ENCODE measurements around the gene GARS1.

DNA sequence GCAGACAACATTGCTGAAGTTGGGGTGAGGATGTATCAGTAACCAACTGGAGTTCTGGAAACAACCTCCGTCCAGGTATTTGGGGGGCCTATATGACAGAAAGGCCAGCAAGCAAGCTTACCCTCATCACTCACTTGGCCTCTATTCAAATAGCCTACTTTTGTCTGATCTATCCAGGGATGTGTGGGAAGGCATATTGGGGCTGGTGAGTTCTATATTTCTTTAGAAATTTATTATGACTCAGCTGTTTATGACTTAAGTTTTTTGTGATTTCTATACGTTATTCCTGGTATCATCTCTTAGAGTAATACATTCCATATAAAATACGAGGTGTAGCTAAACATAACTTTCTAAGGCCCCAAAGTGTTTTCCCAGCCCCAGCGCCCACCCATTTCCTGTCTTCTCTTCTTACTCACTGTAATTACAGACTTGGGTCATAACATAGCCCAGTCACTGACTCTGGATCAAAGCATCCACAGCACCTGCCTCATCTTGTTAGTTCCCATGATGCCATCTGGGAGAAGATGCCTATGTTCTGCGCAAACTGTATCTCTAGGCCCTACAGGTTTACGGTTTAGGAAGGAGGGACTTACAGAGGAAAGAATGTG lies 18.1 kb downstream of the GARS1 start:
- TF ChIP-seq CTCF (IDR thresholded peaks at IDR 0.05) (no peak), POLR2A (IDR thresholded peaks at IDR 0.05) (no peak)
